ENCODE results near the gene MGAT3.

DNA sequence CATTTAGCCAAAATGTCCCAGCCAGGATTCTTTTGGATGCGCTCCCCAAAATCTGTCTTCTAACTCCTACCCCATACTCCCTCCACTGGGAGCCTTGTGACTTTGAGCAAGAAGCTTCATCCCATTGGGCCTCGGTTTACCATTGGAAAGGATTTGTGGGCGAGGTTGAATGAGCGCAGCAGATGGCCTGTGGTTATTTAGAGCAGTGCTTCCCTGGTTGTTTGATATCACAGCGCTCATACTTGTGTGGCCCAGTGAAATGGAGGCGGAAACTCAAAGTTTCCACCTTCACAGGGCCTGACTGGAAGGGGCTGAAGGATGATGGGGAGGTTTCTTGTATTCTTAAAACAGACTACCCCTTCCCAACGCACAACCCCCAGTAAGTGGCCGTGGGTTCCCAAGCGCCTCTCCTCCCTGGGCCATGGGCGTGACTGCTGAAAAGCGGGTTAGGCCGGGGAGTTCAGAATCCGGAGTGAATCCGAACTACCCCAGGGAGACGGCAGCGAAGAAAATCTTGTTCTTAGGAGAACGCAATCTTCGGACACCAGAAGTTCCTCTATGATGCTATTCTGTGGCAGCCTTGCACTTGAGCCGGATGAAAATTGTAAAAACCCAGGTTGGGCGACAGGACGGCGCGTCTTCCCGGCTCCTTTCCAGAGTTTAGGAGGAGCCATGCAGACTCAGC lies 62.3 kb downstream of the MGAT3 start:
- TF ChIP-seq, protein P1, sequence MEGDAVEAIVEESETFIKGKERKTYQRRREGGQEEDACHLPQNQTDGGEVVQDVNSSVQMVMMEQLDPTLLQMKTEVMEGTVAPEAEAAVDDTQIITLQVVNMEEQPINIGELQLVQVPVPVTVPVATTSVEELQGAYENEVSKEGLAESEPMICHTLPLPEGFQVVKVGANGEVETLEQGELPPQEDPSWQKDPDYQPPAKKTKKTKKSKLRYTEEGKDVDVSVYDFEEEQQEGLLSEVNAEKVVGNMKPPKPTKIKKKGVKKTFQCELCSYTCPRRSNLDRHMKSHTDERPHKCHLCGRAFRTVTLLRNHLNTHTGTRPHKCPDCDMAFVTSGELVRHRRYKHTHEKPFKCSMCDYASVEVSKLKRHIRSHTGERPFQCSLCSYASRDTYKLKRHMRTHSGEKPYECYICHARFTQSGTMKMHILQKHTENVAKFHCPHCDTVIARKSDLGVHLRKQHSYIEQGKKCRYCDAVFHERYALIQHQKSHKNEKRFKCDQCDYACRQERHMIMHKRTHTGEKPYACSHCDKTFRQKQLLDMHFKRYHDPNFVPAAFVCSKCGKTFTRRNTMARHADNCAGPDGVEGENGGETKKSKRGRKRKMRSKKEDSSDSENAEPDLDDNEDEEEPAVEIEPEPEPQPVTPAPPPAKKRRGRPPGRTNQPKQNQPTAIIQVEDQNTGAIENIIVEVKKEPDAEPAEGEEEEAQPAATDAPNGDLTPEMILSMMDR (IDR thresholded peaks at IDR 0.05): no peak
- TF ChIP-seq EZH2 (IDR thresholded peaks at IDR 0.05; ENCODE audit: borderline replicate concordance, insufficient read depth, low read depth, low read length, poor library complexity, severe bottlenecking): no peak
